Endothelial cell (in vitro differentiated cells): ENCODE data around the gene C2. TPM values are rescaled to one million over a fixed set of nuclear protein-coding genes. Genes with fewer than 3 reads are reported as not detected.

Source experiments
- DNase-seq: peaks from one replicate; pipeline ENCODE4 v3.0.0; 2021; ENCODE audit warnings: low spot score
- H3K27ac Mint-ChIP-seq: one replicate; pipeline ENCODE4 v1.8.0; 2021; ENCODE audit warnings: mixed read lengths, inconsistent platforms; ENCODE audit not compliant: unreplicated experiment
- H3K27me3 Mint-ChIP-seq: one replicate; pipeline ENCODE4 v1.8.0; 2021; ENCODE audit warnings: mild to moderate bottlenecking, moderate library complexity, mixed read lengths, inconsistent platforms; ENCODE audit not compliant: unreplicated experiment
- H3K36me3 Mint-ChIP-seq: one replicate; pipeline ENCODE4 v1.8.0; 2021; ENCODE audit warnings: mild to moderate bottlenecking, low read depth, mixed read lengths, inconsistent platforms; ENCODE audit not compliant: unreplicated experiment
- H3K4me1 Mint-ChIP-seq: one replicate; pipeline ENCODE4 v1.8.0; 2021; ENCODE audit warnings: mild to moderate bottlenecking, mixed read lengths, inconsistent platforms; ENCODE audit not compliant: unreplicated experiment
- H3K4me3 Mint-ChIP-seq: one replicate; pipeline ENCODE4 v1.8.0; 2021; ENCODE audit warnings: mild to moderate bottlenecking, mixed read lengths, inconsistent platforms; ENCODE audit not compliant: unreplicated experiment
- H3K9me3 Mint-ChIP-seq: one replicate; pipeline ENCODE4 v1.8.0; 2021; ENCODE audit warnings: mixed read lengths, inconsistent platforms; ENCODE audit not compliant: unreplicated experiment
- CTCF ChIP-seq: fragments of 200-600 bp; sonication (generic); IDR thresholded peaks from one replicate; pipeline ENCODE4 v1.5.0; 2021; ENCODE audit warnings: antibody characterized with exemption; ENCODE audit not compliant: unreplicated experiment
- total RNA-seq: library from RNA; stranded (reverse); fragmentation: NEBNext Ultra II Directional; extraction: Animal tissue kit (Norgen Biotek cat#: 25700); gene quantifications from one replicate; pipeline ENCODE4 v1.2.1, GENCODE V29; 2021; ENCODE audit not compliant: unreplicated experiment

The C2 gene
- total RNA-seq, 1 donor from 2014 or later = 0.82 TPM

GRCh38 chr6:31966997-31967925 lies 39.7 kb downstream of the C2 start:
- H3K36me3 Mint-ChIP-seq = peaks cover 35% of the 10 kb centered on the region
- peaks cover 9% of the 10 kb centered on the region for H3K27me3 Mint-ChIP-seq
- no peak overlapping the region for H3K27ac Mint-ChIP-seq
- H3K4me1 Mint-ChIP-seq = no peaks in the 10 kb centered on the region
- H3K4me3 Mint-ChIP-seq = peak overlapping the region; percentile 76
- no peak for DNase-seq
- no peaks in the 10 kb centered on the region for H3K9me3 Mint-ChIP-seq
- TF ChIP-seq CTCF = no peak

- Mint-ChIP-seq H3K4me3 (peak overlapping the region; percentile 76), H3K4me1 (peaks cover 4% of the 10 kb centered on the region), H3K27ac (no peak overlapping the region), H3K9me3 (no peaks in the 10 kb centered on the region), H3K36me3 (peaks cover 32% of the 10 kb centered on the region), H3K27me3 (peaks cover 6% of the 10 kb centered on the region)
- no peak for DNase-seq
- no peak for TF ChIP-seq CTCF
Observed at GRCh38 chr6:31967926-31968320, 40.4 kb downstream of the C2 start.

GRCh38 chr6:31968326-31968725 lies 40.8 kb downstream of the C2 start:
- peaks cover 28% of the 10 kb centered on the region for H3K36me3 Mint-ChIP-seq
- H3K27me3 Mint-ChIP-seq = peaks cover 6% of the 10 kb centered on the region
- no peak overlapping the region for H3K27ac Mint-ChIP-seq
- TF ChIP-seq CTCF = no peak
- DNase-seq = no peak
- H3K4me1 Mint-ChIP-seq = peaks cover 8% of the 10 kb centered on the region
- H3K9me3 Mint-ChIP-seq = no peaks in the 10 kb centered on the region
- H3K4me3 Mint-ChIP-seq = no peak overlapping the region

- Mint-ChIP-seq H3K36me3 (peaks cover 26% of the 10 kb centered on the region), H3K4me3 (no peak overlapping the region), H3K9me3 (no peaks in the 10 kb centered on the region), H3K27ac (no peak overlapping the region), H3K27me3 (peaks cover 6% of the 10 kb centered on the region), H3K4me1 (peaks cover 10% of the 10 kb centered on the region)
- DNase-seq = no peak
- no peak for TF ChIP-seq CTCF
Observed at GRCh38 chr6:31968791-31969711, 41.5 kb downstream of the C2 start.
